Spleen (tissue), 7 donors: ENCODE results near the gene TMTC2.

ENCODE experiments used
- POLR2AphosphoS5 ChIP-seq, 3 donors: sonication (generic); formaldehyde crosslinking; IDR thresholded peaks; one replicate each; pipeline ENCODE4 v1.5.1; 2017; ENCODE audit warnings: antibody characterized with exemption in 3 of 3
- TF ChIP-seq, protein P1 (sequence below), 11 experiments: fragments of 200-600 bp in 7 of 11; fragments of 450-650 bp in 4 of 11; sonication (generic) in 4 of 11; IDR thresholded peaks in 8 of 11; conservative IDR thresholded peaks in 3 of 11; 1 replicate in 7 of 11; 2 replicates in 4 of 11; pipeline versions ENCODE4 v1.4.0 to v1.8.0; 2016 to 2021; ENCODE audit warnings: antibody characterized with exemption in 11 of 11, inconsistent platforms in 4 of 11, mild to moderate bottlenecking in 1 of 11
- donor health status: DM: no; HTN: no; CAD: no; lungs with moderate emphysema.
- donor health status: DM: no; HTN: no; CAD: no.
- donor health status: DM: no; HTN: no; CAD: no.

DNA sequence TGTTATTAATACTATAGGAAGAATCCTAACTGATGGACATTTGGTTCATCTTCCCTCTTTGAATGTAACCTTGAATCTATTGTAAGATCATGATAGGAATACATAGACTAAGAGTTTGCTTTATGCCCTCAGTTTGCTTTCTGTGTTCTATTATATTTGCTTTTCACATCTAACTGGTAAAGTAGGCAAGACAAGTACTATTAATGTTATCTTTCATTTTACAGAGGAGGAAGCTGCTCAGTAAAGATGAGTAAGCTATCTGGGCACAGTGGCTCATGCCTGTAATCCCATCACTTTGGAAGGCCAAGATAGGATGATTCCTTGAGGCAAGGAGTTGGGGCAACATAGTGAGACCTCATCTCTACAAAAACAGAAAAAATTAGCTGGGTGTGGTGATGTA is 103.0 kb downstream of the TMTC2 start:
- TF ChIP-seq POLR2AphosphoS5 (IDR thresholded peaks at IDR 0.05): no peak
- TF ChIP-seq, protein P1, sequence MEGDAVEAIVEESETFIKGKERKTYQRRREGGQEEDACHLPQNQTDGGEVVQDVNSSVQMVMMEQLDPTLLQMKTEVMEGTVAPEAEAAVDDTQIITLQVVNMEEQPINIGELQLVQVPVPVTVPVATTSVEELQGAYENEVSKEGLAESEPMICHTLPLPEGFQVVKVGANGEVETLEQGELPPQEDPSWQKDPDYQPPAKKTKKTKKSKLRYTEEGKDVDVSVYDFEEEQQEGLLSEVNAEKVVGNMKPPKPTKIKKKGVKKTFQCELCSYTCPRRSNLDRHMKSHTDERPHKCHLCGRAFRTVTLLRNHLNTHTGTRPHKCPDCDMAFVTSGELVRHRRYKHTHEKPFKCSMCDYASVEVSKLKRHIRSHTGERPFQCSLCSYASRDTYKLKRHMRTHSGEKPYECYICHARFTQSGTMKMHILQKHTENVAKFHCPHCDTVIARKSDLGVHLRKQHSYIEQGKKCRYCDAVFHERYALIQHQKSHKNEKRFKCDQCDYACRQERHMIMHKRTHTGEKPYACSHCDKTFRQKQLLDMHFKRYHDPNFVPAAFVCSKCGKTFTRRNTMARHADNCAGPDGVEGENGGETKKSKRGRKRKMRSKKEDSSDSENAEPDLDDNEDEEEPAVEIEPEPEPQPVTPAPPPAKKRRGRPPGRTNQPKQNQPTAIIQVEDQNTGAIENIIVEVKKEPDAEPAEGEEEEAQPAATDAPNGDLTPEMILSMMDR (IDR thresholded peaks at IDR 0.05 in 8 of 11, conservative IDR thresholded peaks at IDR 0.05 in 3 of 11): no peak
